OCI-LY7 (cell line): ENCODE measurements around the gene NAALADL2. TPM values are rescaled to one million over a fixed set of nuclear protein-coding genes. Genes with fewer than 3 reads are reported as not detected.

ENCODE experiments used
- BruUV-seq: library from RNA; stranded (reverse); fragments of 400-500 nt; replicated peaks from 2 replicates; lab custom pipeline; 2021; lab: Mats Ljungman, UMichigan
- CTCF ChIA-PET: fragments of 300-600 bp; sonication (Branson Sonifier 250); formaldehyde crosslinking; loops from one replicate; lab custom pipeline; 2022; ENCODE audit warnings: antibody characterized with exemption; ENCODE audit not compliant: unreplicated experiment; lab: Charles Lee
- POLR2A ChIA-PET: fragments of 300-600 bp; sonication (Branson Sonifier 250); formaldehyde crosslinking; loops from one replicate; lab custom pipeline; 2022; ENCODE audit warnings: antibody characterized with exemption; lab: Charles Lee
- DNase-seq: peaks from one replicate; pipeline ENCODE4 v3.0.0-alpha.2; 2015; ENCODE audit warnings: low spot score
- H2AFZ ChIP-seq: fragments of 200-600 bp; sonication (generic), shearing (Covaris generic); 2 replicates; pipeline ENCODE4 v1.6.1; 2014; ENCODE audit warnings: mild to moderate bottlenecking, antibody characterized with exemption, low read length, moderate library complexity
- H3K27ac ChIP-seq: fragments of 200-600 bp; sonication (generic); 2 replicates; pipeline ENCODE4 v1.5.1; 2014; ENCODE audit warnings: mixed run types, low read depth, mild to moderate bottlenecking, moderate library complexity, low read length, inconsistent platforms; ENCODE audit not compliant: poor library complexity, severe bottlenecking
- H3K36me3 ChIP-seq: fragments of 200-600 bp; sonication (generic); 2 replicates; pipeline ENCODE4 v1.6.1; 2014; ENCODE audit warnings: mild to moderate bottlenecking, antibody characterized with exemption, low read length, moderate library complexity, mixed read lengths; ENCODE audit not compliant: insufficient read depth
- H3K4me1 ChIP-seq: fragments of 200-600 bp; sonication (generic); 2 replicates; pipeline ENCODE4 v1.5.1; 2014; ENCODE audit warnings: mild to moderate bottlenecking, low read length; ENCODE audit not compliant: insufficient read depth, poor library complexity, severe bottlenecking
- H3K4me2 ChIP-seq: fragments of 200-600 bp; sonication (generic); 2 replicates; pipeline ENCODE4 v1.6.1; 2014; ENCODE audit warnings: mild to moderate bottlenecking, low read length
- H3K4me3 ChIP-seq: fragments of 200-600 bp; sonication (generic); 2 replicates; pipeline ENCODE4 v1.5.1; 2014; ENCODE audit warnings: mild to moderate bottlenecking, low read depth, low read length; ENCODE audit not compliant: poor library complexity, severe bottlenecking
- H3K79me2 ChIP-seq: fragments of 200-600 bp; sonication (generic); 2 replicates; pipeline ENCODE4 v1.6.1; 2016; ENCODE audit warnings: low read depth, mild to moderate bottlenecking, low read length, moderate library complexity, mixed read lengths; ENCODE audit not compliant: insufficient read depth
- H3K9me2 ChIP-seq: fragments of 200-600 bp; sonication (generic); 2 replicates; pipeline ENCODE4 v1.6.1; 2016; ENCODE audit warnings: mild to moderate bottlenecking, low read length, mixed read lengths; ENCODE audit not compliant: insufficient read depth
- H3K9me3 ChIP-seq: fragments of 200-600 bp; sonication (generic); 2 replicates; pipeline ENCODE4 v1.6.1; 2014; ENCODE audit warnings: mild to moderate bottlenecking, mixed run types, low read length, mixed read lengths
- H4K20me1 ChIP-seq: fragments of 200-600 bp; sonication (generic); 2 replicates; pipeline ENCODE4 v1.6.1; 2014; ENCODE audit warnings: mild to moderate bottlenecking, antibody characterized with exemption, low read length, moderate library complexity, mixed read lengths; ENCODE audit not compliant: insufficient read depth
- EZH2phosphoT487 ChIP-seq: fragments of 200-600 bp; sonication (generic); IDR thresholded peaks from 2 replicates; pipeline ENCODE4 v1.6.1; 2018; ENCODE audit warnings: low read depth, borderline replicate concordance, mild to moderate bottlenecking, mixed run types, antibody characterized with exemption, low read length, moderate library complexity, mixed read lengths
- intact Hi-C: fragments of 100-400 bp; cut with micrococcal nuclease; formaldehyde crosslinking; loops from one replicate; pipeline ENCODE4 v1.10.0; 2022; ENCODE audit not compliant: unreplicated experiment
- total RNA-seq, 2 experiments: library from RNA; depleted of rRNA in 1 of 2; stranded (reverse); fragments of >200 nt in 1 of 2; shearing (Covaris generic) in 1 of 2; gene quantifications; 2 replicates each; pipeline ENCODE4 v1.2.3, GENCODE V29; 2014 to 2022
- TF ChIP-seq, protein P1 (sequence below): fragments of 200-600 bp; sonication (generic); conservative IDR thresholded peaks from 2 replicates; pipeline ENCODE4 v1.5.1; 2014; ENCODE audit warnings: mild to moderate bottlenecking, antibody characterized with exemption, low read length, moderate library complexity, mixed read lengths

The NAALADL2 gene
- total RNA-seq, 2 experiments from 2014 or later: 0.25 to 0.70 TPM

DNA sequence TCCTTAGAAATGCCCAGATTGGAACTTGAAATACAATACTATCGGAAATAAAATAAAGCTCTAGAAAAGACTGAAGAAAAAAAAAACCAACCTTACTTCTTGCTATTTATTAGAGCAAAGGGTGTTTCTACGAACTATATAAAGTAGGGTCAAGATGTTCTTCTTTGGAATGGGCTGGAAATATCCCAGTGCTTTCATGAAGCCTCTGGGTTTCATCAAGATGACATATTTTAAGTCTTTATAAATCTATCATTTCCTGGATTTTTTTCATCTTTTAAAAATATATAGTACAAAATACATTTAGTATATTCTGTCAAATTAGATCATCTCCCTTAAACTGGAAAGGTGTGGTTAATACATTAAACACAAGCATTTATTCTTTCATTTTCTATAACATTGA lies 978.8 kb downstream of the NAALADL2 start:
- no TSS peak for BruUV-seq
- Histone ChIP-seq H3K36me3 (no peaks in the 10 kb centered on the region), H3K79me2 (no peaks in the 10 kb centered on the region), H3K4me1 (no peaks in the 10 kb centered on the region), H3K4me2 (no peak overlapping the region), H4K20me1 (no peaks in the 10 kb centered on the region), H3K27ac (no peak overlapping the region), H2AFZ (no peak overlapping the region), H3K9me3 (no peaks in the 10 kb centered on the region), H3K4me3 (no peak overlapping the region), H3K9me2 (no peaks in the 10 kb centered on the region)
- ChIA-PET POLR2A (no interaction called here), CTCF (no interaction called here)
- intact Hi-C loops: no loop called here
- DNase-seq: no peak
- TF ChIP-seq, protein P1, sequence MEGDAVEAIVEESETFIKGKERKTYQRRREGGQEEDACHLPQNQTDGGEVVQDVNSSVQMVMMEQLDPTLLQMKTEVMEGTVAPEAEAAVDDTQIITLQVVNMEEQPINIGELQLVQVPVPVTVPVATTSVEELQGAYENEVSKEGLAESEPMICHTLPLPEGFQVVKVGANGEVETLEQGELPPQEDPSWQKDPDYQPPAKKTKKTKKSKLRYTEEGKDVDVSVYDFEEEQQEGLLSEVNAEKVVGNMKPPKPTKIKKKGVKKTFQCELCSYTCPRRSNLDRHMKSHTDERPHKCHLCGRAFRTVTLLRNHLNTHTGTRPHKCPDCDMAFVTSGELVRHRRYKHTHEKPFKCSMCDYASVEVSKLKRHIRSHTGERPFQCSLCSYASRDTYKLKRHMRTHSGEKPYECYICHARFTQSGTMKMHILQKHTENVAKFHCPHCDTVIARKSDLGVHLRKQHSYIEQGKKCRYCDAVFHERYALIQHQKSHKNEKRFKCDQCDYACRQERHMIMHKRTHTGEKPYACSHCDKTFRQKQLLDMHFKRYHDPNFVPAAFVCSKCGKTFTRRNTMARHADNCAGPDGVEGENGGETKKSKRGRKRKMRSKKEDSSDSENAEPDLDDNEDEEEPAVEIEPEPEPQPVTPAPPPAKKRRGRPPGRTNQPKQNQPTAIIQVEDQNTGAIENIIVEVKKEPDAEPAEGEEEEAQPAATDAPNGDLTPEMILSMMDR: no peak
- TF ChIP-seq EZH2phosphoT487: no peak

- Histone ChIP-seq H3K36me3 (no peaks in the 10 kb centered on the region), H4K20me1 (no peaks in the 10 kb centered on the region), H3K27ac (no peak overlapping the region), H3K4me3 (no peak overlapping the region), H3K4me1 (no peaks in the 10 kb centered on the region), H2AFZ (no peak overlapping the region), H3K79me2 (no peaks in the 10 kb centered on the region), H3K4me2 (no peak overlapping the region), H3K9me2 (no peaks in the 10 kb centered on the region), H3K9me3 (no peaks in the 10 kb centered on the region)
- ChIA-PET CTCF (interaction anchor here (0.6 kb wide), 2 partner anchors 10 to 20 kb away, joined by 3 to 6 read pairs; no protein-coding TSS in a partner anchor), POLR2A (interaction anchor here (1.1 kb wide), 1 partner anchor 9 kb away, joined by 3 read pairs; no protein-coding TSS in a partner anchor)
- TF ChIP-seq EZH2phosphoT487: no peak
- TF ChIP-seq, protein P1: no peak
- BruUV-seq: no TSS peak
- no peak for DNase-seq
- intact Hi-C loops: no loop called here
Measured at GRCh38 chr3:175839366-175840005, 980.4 kb downstream of the NAALADL2 start.

GRCh38 chr3:175851541-175851940 lies 992.4 kb downstream of the NAALADL2 start:
- Histone ChIP-seq H3K4me3 (no peak overlapping the region), H4K20me1 (no peaks in the 10 kb centered on the region), H3K9me2 (no peaks in the 10 kb centered on the region; the same call in 1 of the 2 replicates), H3K79me2 (no peaks in the 10 kb centered on the region), H2AFZ (no peak overlapping the region), H3K4me2 (no peak overlapping the region), H3K36me3 (no peaks in the 10 kb centered on the region), H3K27ac (no peak overlapping the region), H3K9me3 (no peaks in the 10 kb centered on the region), H3K4me1 (no peaks in the 10 kb centered on the region)
- no peak for DNase-seq
- ChIA-PET POLR2A (no interaction called here), CTCF (no interaction called here)
- BruUV-seq: no TSS peak
- TF ChIP-seq EZH2phosphoT487: no peak
- TF ChIP-seq, protein P1: no peak
- intact Hi-C loops: no loop called here
